HL-60 (cell line): ENCODE data around the gene NDUFA5.

Experiments
- CTCF ChIP-seq: IDR thresholded peaks from one replicate; pipeline ENCODE4 v1.5.1; 2011; ENCODE audit warnings: low read length, control low read depth, inconsistent platforms; ENCODE audit not compliant: insufficient read depth
- TF ChIP-seq, protein P1 (sequence below): IDR thresholded peaks from 2 replicates; pipeline ENCODE4 v1.6.1; 2012; ENCODE audit warnings: low read depth; ENCODE audit not compliant: insufficient replicate concordance

DNA sequence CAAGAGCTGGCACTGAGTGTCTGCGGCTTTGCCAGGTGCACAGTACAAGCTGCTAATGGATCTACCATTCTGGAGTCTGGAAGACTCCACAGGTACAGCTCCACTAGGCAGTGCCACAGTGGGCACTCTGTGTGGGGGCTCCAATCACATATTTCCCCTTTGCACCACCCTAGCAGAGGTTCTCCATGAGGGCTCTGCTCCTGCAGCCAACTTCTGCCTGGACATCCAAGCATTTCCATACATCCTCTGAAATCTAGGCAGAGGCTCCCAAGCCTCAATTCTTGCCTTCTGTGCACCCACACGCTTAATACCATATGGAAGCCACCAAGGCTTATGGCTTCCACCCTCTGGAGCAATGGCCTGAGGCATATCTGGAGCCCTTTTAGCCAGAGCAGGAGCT, 52.4 kb downstream of the NDUFA5 start:
- no peak for TF ChIP-seq CTCF
- TF ChIP-seq, protein P1, sequence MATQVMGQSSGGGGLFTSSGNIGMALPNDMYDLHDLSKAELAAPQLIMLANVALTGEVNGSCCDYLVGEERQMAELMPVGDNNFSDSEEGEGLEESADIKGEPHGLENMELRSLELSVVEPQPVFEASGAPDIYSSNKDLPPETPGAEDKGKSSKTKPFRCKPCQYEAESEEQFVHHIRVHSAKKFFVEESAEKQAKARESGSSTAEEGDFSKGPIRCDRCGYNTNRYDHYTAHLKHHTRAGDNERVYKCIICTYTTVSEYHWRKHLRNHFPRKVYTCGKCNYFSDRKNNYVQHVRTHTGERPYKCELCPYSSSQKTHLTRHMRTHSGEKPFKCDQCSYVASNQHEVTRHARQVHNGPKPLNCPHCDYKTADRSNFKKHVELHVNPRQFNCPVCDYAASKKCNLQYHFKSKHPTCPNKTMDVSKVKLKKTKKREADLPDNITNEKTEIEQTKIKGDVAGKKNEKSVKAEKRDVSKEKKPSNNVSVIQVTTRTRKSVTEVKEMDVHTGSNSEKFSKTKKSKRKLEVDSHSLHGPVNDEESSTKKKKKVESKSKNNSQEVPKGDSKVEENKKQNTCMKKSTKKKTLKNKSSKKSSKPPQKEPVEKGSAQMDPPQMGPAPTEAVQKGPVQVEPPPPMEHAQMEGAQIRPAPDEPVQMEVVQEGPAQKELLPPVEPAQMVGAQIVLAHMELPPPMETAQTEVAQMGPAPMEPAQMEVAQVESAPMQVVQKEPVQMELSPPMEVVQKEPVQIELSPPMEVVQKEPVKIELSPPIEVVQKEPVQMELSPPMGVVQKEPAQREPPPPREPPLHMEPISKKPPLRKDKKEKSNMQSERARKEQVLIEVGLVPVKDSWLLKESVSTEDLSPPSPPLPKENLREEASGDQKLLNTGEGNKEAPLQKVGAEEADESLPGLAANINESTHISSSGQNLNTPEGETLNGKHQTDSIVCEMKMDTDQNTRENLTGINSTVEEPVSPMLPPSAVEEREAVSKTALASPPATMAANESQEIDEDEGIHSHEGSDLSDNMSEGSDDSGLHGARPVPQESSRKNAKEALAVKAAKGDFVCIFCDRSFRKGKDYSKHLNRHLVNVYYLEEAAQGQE, result no peak
